Measurements from ENCODE around the gene TMEM214.
A peak's percentile ranks its signal among the peaks of the same experiment; 100 is the strongest.

Gene TMEM214, protein sequence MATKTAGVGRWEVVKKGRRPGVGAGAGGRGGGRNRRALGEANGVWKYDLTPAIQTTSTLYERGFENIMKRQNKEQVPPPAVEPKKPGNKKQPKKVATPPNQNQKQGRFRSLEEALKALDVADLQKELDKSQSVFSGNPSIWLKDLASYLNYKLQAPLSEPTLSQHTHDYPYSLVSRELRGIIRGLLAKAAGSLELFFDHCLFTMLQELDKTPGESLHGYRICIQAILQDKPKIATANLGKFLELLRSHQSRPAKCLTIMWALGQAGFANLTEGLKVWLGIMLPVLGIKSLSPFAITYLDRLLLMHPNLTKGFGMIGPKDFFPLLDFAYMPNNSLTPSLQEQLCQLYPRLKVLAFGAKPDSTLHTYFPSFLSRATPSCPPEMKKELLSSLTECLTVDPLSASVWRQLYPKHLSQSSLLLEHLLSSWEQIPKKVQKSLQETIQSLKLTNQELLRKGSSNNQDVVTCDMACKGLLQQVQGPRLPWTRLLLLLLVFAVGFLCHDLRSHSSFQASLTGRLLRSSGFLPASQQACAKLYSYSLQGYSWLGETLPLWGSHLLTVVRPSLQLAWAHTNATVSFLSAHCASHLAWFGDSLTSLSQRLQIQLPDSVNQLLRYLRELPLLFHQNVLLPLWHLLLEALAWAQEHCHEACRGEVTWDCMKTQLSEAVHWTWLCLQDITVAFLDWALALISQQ

DNA sequence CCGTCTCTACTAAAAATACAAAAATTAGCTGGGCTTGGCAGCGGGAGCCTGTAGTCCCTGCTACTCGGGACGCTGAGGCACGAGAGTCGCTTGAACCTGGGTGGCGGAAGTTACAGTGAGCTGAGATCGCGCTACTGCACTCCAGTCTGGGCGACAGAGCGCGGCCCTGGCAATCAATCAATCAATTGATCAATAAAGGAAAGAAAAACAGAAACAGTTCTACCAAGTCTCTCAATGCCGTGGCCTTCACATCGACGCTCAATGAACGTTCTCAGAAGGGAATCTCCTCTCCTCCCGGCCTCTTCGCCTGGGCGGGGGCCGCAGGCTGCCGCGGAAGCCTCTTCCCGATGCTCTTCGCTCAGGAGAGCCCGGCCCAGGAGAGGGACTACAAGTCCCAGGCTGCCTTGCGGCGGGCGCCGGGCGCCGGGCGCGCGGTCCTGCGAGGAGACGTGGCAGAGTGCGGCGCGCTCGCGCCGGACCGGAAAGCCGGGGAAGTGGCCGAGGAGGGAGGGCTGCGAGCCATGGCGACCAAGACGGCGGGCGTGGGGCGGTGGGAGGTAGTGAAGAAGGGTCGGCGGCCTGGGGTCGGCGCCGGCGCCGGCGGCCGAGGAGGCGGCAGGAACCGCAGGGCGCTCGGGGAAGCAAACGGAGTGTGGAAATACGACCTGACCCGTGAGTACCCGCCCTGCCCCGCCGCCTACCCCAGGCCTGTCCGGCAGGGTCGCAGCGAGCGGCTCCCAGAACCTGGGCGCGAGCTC is at the start of gene TMEM214:
TMEM214 (plus strand) TSS at position 471 of the 758 bp plus-strand sequence; CDS start at position 522, 51 bp downstream.
- DNase-seq = peak; percentile 89

GRCh38 chr2:26983746-26984145 is 49.0 kb upstream of the TMEM214 start:
- no peak for DNase-seq

GRCh38 chr2:26985807-26986206 is 47.0 kb upstream of the TMEM214 start:
- no peak for DNase-seq

DNA sequence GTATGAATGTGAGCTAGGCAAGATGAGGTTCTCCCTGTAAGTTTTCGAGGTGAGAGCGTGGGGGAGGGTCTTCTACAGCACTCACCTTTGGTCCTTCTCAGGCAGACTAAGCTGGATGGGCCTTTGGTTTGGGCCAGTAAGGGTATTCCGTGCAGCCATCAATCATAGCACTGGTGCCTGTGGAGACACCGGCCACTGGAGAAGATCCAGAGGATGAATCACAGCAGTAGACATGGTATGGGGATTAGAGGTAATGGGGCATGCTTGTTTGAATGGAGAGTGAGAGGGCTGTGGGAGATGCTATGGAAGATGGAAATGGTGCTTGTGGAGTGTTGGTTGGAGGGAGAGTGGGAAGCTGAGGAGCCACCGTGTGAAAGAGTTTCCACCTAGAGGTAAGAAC is 46.2 kb upstream of the TMEM214 start:
- no peak for DNase-seq

DNA sequence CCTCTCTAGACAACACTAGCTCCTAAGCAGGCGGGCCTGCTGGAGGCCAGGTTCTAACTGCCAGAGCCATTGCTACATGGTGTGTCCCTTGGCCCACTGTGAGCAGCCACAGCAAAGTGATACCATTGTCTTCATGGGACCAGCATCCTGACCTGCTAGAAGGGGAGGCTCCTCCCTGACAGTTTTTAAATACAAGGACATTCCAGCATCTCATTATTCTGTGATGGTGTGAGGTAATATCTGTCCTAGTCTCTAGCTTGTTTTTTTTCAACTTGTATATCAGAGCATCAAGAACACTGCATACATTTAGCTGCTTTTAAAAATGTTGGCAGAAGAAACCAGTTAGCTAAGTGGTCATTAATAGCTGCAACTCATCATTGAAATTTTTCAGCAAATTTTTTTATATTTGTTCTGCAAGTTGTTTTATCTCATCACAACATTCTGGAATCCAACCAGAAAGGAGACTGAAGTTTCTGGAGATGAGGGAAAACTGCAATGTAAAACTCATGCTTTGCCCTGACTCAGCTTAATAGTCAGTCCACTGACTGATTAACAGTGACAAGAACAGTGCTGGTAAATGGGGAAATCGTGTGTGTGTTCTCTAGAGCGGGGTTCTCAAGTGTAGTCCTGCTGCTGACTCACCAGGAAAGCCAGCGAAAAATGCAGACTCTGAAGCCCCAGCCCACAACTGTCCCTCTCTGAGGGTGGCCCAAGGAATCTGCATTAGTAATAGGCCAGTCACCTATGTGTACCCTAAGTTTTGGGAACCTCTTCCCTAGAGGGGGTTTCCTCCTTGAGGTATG is 44.5 kb upstream of the TMEM214 start:
- DNase-seq = no peak

GRCh38 chr2:26989156-26989555 is 43.6 kb upstream of the TMEM214 start:
- no peak for DNase-seq

DNA sequence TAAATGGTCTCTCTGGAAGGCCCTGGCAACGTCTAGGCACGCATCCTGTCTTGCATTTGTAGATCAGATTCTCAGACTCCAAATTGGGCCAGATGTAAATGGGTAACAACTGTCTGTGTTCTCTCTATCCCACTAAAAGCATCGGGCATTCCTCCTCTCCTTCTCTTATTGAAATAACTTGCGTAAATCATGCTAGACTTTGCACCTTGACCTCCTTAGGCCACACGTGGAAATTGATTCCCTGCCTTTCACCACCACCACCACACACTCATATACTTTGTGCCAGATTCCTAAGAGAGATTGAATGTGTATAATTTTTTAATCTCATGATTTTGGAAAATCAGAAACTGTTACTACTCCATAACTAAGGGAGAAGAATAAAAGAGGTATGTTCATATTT is 41.0 kb upstream of the TMEM214 start:
- no peak for DNase-seq

GRCh38 chr2:26993768-26994167 is 39.0 kb upstream of the TMEM214 start:
- peak; percentile 49 for DNase-seq

GRCh38 chr2:26994983-26995382 is 37.8 kb upstream of the TMEM214 start:
- no peak for DNase-seq

GRCh38 chr2:26997394-26997793 is 35.4 kb upstream of the TMEM214 start:
- DNase-seq = no peak

DNA sequence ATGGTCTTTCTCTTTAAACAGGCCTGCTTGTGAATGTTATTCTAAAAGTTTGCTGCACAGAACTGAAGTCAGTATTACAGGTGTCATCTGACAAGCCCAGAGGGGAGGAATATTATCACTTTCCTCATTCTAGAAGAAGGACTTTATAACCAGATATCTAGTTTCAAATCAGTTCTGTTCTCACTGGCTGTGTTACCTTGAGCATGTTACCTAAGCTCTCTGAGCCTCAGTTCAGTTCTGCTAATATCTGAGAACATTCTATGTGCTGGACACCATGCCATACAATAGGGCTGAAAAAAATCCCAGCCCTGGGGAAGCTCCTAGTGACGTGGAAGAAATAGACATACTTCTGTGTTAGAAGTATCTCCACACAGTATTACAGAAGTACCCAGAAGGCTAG is 34.4 kb upstream of the TMEM214 start:
- DNase-seq = no peak

DNA sequence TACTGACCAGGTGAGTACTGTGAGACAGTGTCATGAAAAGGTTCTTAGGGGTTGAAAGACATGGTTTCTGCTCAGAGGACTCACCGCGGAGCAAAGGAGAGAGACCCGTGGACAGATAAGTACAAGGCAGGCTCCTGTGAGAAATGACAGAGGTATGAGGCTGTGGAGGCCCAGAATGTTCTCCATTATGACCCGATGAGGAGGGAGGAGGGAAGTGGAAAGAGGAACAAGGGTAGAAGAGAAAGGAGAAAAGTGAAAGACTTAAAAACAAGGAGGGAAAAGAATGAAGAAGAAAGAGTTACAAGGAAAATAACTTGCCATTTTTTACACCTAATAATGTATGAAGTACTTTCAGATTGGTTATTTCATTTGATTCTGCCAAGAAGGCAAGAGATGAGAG is 32.5 kb upstream of the TMEM214 start:
- no peak for DNase-seq

DNA sequence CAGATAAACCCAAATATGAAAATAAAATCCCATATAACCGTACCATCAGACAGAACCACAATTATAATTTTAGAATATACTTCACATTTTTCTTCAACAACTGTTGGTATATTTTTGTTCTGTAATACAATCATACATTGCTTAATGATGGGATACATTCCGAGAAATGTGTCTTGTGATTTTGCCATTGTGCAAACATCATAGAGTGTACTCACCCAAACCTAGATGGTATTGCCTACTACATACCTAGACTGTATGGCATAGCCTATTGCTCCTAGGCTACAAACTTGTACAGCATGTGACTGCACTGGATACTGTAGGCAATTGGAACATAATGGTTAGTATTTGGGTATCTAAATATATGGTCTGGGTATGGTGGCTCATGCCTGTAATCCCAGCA is 31.8 kb upstream of the TMEM214 start:
- no peak for DNase-seq

GRCh38 chr2:27001950-27002349 is 30.8 kb upstream of the TMEM214 start:
- no peak for DNase-seq

- no peak for DNase-seq
Measured at GRCh38 chr2:27003007-27003406, 29.8 kb upstream of the TMEM214 start.

DNA sequence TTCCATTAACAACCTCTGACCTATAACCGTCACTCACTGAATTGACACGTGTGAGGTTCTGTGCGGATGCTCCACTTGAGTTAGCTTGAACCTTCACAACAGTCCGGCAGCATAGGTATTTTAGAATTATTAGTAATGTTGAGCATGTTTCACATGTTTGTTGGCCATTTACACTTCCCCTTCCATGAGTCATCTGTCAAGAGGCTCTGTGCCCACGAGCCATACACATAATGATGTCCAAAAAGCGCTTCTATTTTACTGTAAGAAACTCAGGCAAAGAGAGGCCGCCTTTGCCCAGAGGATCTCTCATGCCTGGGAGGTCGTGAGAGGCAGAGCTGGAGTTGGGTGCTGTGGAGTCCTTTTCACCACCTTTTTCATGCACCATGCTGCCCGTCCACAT is 28.9 kb upstream of the TMEM214 start:
- no peak for DNase-seq

- DNase-seq = peak; percentile 53
Measured at GRCh38 chr2:27006602-27007415, 26.0 kb upstream of the TMEM214 start.

DNA sequence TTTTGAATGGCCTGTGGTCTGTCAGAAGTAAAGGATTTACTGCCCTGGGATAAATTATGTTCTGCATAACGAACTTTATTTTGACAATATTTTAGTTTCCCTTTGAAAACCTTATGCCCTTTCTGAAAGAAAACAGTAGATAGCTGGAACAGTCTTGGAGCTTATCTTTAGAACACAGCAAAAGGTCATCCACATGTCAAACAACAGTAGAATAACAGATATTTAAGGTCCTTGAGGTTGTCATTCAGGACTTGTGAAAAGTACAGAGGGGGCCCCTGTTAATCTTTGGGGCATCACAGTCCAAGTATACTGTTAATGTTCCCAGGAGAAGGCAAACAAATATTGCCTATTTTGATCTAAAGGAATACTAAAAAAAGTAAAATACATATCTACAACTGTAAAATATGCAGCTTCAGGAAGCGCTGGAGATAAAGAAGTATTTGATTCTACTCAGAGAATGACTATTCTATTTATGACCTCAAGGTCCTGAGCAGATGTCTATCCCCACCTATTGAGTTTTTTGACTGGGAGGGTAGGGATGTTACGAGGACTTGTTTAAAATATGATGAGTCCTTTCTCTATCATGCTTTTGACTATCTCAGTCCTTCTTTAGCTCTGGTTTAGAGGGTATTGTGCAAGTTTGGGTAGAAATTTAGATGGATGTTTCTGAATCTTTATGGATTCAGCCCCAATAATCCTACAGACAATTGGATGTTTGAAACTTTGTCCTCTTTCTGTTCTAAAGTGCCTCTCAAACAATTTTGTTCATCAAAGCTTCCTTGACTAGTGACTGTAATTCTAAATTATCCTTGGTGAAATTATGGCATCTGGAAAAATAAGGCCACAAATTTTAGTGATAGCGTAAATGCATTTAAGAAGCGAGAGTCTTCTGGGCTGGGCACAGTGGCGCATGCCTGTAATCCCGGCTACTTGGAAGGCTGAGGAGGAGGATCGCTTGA is 25.1 kb upstream of the TMEM214 start:
- DNase-seq = peak; percentile 83

GRCh38 chr2:27008678-27009077 is 24.1 kb upstream of the TMEM214 start:
- no peak for DNase-seq

GRCh38 chr2:27009083-27009482 is 23.7 kb upstream of the TMEM214 start:
- no peak for DNase-seq

DNA sequence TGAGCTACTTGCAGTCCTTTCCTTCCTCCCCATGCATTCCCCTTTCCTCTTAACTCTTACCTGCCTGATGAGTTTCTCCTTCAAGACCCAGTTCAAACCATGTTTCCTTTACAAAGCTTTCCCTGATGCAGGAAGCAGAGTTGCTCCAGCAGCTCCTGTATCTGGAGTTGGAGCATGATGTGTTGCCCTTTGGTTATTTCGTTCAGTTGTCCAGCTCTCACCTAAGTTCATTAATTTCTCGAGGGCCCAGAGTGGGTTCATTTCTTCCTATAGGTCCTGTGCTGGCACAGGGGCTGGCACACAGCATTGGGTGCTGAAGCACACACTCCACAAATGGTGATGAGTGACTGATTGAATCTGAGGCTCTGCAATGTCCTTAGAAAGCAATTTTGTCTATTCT is 23.0 kb upstream of the TMEM214 start:
- DNase-seq = no peak
